Uterus (tissue), 4 donors: ENCODE data around the gene COA5. TPM values are rescaled to one million over a fixed set of nuclear protein-coding genes. Genes with fewer than 3 reads are reported as not detected.

Experiments
- DNase-seq, 2 donors: peaks; one replicate each; pipeline ENCODE4 v3.0.0-alpha.2; 2019 to 2020
- H3K27ac ChIP-seq, 2 donors: fragments of 200-600 bp; sonication (generic); 1 replicate in 1 of 2; 2 replicates in 1 of 2; pipeline ENCODE4 v1.5.1; 2016 to 2018
- H3K27me3 ChIP-seq, 2 donors: fragments of 200-600 bp; sonication (generic); one replicate each; pipeline ENCODE4 v1.5.1; 2018 to 2019; ENCODE audit warnings: control low read depth in 1 of 2
- H3K36me3 ChIP-seq, 2 donors: fragments of 200-600 bp; sonication (generic); one replicate each; pipeline ENCODE4 v1.5.1; 2019; ENCODE audit warnings: control low read depth in 1 of 2
- H3K4me1 ChIP-seq, 2 donors: fragments of 200-600 bp; sonication (generic); one replicate each; pipeline ENCODE4 v1.5.1; 2018 to 2019; ENCODE audit warnings: control low read depth in 1 of 2
- H3K4me3 ChIP-seq, 2 donors: fragments of 200-600 bp; sonication (generic); 1 replicate in 1 of 2; 2 replicates in 1 of 2; pipeline ENCODE4 v1.5.1; 2018 to 2019; ENCODE audit warnings: mild to moderate bottlenecking in 1 of 2
- H3K9me3 ChIP-seq, 2 donors: fragments of 200-600 bp; sonication (generic); one replicate each; pipeline ENCODE4 v1.5.1; 2019; ENCODE audit warnings: control low read depth in 1 of 2
- CTCF ChIP-seq, 4 experiments: fragments of 200-600 bp in 2 of 4; fragments of 450-650 bp in 2 of 4; sonication (generic) in 2 of 4; IDR thresholded peaks; one replicate each; pipeline ENCODE4 v1.5.1; 2016 to 2019; ENCODE audit warnings: antibody characterized with exemption in 4 of 4, mild to moderate bottlenecking in 2 of 4, moderate library complexity in 1 of 4
- POLR2A ChIP-seq, 2 donors: fragments of 450-650 bp; IDR thresholded peaks; one replicate each; pipeline ENCODE4 v1.6.1; 2016; ENCODE audit warnings: antibody characterized with exemption in 2 of 2, mild to moderate bottlenecking in 1 of 2, moderate library complexity in 1 of 2
- intact Hi-C: fragments of 100-400 bp; cut with DNase I; formaldehyde crosslinking; loops from one replicate; pipeline ENCODE4 v1.15.1; 2023; ENCODE audit warnings: low total_unique reads
- total RNA-seq, 4 donors: library from RNA; depleted of rRNA in 3 of 4; stranded (reverse); fragments of >200 nt in 3 of 4; gene quantifications; one replicate each; pipeline versions ENCODE4 v1.1.0 to v1.2.4, GENCODE V29; 2014 to 2023
- donor health status: DM: yes; HTN: yes; CAD: no.

Gene COA5
- total RNA-seq, 4 donors from 2014 or later = 9.5 to 76.5 (median 34.4) TPM

GRCh38 chr2:98552499-98553179 lies 55.7 kb downstream of the COA5 start:
- Histone ChIP-seq H3K9me3 (no peaks in the 10 kb centered on the region), H3K36me3 (no peaks in the 10 kb centered on the region), H3K4me1 (no peaks in the 10 kb centered on the region), H3K27me3 (no peaks in the 10 kb centered on the region), H3K4me3 (no peak overlapping the region), H3K27ac (no peak overlapping the region)
- TF ChIP-seq CTCF (IDR thresholded peaks at IDR 0.05) (no peak), POLR2A (IDR thresholded peaks at IDR 0.05) (no peak)
- no peak for DNase-seq
- intact Hi-C loops = no loop called here

- DNase-seq = no peak
- Histone ChIP-seq H3K36me3 (no peaks in the 10 kb centered on the region), H3K4me3 (no peak overlapping the region), H3K4me1 (no peaks in the 10 kb centered on the region), H3K27ac (no peak overlapping the region), H3K9me3 (no peaks in the 10 kb centered on the region), H3K27me3 (no peaks in the 10 kb centered on the region)
- TF ChIP-seq POLR2A (IDR thresholded peaks at IDR 0.05) = no peak
- no peak for TF ChIP-seq CTCF (IDR thresholded peaks at IDR 0.05)
- intact Hi-C loops = no loop called here
Observed at GRCh38 chr2:98551316-98551715, 57.0 kb downstream of the COA5 start.

DNA sequence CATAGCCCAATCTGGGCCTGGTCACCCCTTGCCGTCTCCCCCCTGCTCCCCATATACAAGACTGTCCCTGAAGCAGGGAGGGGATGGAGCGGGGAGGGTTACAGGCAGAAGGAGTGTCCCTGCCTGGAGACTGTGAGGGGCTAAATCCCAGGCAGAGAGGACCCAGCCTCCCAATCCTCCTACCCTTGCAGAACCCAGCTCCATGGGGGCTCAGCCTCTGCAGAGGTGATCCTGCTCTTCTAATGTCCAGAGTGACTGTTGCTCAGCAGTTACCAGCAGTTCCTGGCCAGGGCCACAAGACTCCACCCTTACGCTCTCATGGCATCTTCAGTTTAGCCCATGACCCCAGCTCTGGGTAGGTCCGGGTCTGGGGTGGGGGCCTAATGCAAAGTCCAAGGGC lies 58.1 kb downstream of the COA5 start:
- H3K4me1 ChIP-seq = no peaks in the 10 kb centered on the region
- intact Hi-C loops = no loop called here
- no peak overlapping the region for H3K4me3 ChIP-seq
- no peak for DNase-seq
- no peaks in the 10 kb centered on the region for H3K9me3 ChIP-seq
- H3K36me3 ChIP-seq = no peaks in the 10 kb centered on the region
- no peak overlapping the region for H3K27ac ChIP-seq
- H3K27me3 ChIP-seq = no peaks in the 10 kb centered on the region
- no peak for TF ChIP-seq POLR2A (IDR thresholded peaks at IDR 0.05)

Other genes starting within 250 kb of the COA5 start
- gene INPP4A, start 163.7 kb downstream of the COA5 start, total RNA-seq = 10 to 100 TPM in 3 of 4 donors, 1 to 10 TPM in 1; 8.7 to 40.2 (median 35.2) TPM
- 10 to 100 TPM; 12.0 to 57.9 (median 33.9) TPM for gene UNC50, start 77 bp upstream of the COA5 start, total RNA-seq
- 100 to 1,000 TPM in 1 of 4 donors, 10 to 100 TPM in 3; 25.9 to 107 (median 52.9) TPM for gene MGAT4A, start 122.6 kb upstream of the COA5 start, total RNA-seq